GM19324 (cell line): ENCODE measurements around the gene TNS1.

Experiments used
- ATAC-seq: cut with Tn5 transposase; IDR thresholded peaks from one replicate; pipeline ENCODE4 v1.9.1; 2021; ENCODE audit warnings: mild to moderate bottlenecking, moderate library complexity; ENCODE audit not compliant: unreplicated experiment, low FRiP score

TNS1 gene

GRCh38 chr2:217857624-217858506, 144.9 kb downstream of the TNS1 start:
- ATAC-seq = no peak

- ATAC-seq = no peak
These were observed 145.9 kb downstream of the TNS1 start for GRCh38 chr2:217856871-217857270.

DNA sequence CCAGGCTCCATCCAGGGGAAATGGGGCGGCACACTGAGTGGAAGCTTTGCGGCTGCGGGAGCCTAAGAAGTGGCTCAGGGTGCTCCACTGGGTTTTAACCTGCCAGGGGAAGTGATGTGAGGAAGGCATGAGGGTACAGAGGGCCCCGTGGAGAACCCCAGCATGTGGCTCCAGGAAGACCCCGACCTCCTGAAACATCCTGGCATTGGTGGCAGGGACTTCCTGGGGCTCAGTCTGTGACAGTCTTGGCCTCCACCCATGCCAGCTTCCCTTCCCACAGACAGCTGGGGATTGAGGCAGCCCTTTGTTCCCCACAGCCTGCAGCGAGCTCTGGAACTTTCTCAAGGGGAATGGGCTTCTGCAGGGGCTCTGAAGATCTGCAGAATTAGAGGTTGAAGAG, 146.6 kb downstream of the TNS1 start:
- no peak for ATAC-seq

DNA sequence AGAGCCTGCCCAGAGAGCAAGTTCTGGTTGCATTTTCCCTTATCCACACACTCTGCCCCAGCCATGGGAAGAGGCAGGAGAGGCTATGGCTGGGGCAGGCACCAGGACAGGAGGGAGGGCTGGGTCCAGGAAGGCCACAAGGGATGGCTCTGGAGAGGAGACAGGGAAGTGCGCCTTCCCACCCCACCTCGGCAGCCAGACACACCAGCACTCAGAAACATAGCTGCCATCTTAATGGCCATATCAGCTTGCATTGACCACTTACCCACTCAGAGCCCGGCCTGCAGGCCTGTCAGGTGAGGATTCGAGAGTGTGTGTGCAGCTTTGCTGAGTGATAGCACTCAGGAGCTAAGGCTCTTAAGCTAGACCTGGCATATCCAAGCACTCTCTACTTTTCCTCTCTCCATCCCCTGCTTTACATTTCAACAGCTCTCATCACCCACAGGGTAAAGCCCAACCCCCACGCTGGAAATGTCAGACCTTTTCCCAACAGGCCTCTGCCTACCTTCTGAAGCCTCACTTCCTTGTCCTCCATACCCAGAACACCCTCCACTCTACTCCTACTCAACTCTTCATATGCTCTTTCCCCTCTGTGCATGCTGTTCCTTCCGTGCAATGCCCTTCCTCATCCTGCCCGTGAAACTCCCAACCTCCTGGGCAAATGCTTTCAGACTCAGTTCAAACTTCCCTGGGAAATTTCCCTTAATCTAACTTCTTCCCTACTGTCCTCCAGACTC, 147.9 kb downstream of the TNS1 start:
- ATAC-seq = no peak

DNA sequence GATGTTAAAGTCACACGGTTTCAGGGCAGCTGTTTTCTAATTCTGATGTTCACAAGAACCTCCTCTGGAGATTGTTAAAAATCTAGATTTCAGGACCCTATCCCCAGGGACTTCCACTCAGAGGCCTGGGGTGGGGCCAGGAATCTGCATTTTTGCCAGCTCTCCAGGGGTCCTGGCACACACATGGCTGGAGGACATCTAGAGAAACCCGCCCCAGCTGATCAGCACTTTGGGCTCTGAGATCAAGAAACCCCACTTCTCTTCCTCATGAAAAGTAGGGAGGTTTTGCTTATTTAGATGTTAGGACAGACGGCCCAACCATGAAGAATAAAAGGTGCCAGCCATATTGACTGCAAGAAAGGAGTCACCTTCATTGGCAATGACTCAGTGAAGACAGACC, 148.8 kb downstream of the TNS1 start:
- no peak for ATAC-seq

DNA sequence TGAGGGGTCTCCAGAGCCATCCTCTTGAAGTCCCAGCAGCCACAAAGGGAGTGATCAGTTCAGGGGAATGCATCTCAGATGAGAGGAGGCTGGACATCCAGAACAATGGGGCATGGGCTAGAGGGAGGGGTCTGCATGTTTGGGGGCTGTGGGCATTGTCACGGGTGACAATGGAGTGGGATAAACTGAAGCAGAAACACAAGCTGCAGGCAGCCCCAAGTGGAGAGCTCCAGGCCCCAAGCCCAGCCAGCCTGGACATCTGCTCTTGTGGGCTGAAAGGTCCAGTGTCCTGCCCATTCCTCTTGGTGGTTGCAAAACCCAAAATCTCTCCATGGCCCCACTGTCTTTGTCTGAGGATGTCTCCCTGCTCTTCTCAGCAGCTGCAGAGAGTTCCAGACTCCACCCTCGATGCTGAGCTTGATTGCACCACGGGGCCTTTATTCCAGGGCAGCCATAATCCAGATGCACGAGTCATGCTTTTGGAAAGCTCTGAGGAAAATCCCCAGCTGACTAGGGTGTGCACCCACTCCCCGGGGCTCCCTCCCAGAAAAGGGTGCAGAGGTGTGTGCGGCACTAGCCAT, 149.4 kb downstream of the TNS1 start:
- ATAC-seq = no peak

DNA sequence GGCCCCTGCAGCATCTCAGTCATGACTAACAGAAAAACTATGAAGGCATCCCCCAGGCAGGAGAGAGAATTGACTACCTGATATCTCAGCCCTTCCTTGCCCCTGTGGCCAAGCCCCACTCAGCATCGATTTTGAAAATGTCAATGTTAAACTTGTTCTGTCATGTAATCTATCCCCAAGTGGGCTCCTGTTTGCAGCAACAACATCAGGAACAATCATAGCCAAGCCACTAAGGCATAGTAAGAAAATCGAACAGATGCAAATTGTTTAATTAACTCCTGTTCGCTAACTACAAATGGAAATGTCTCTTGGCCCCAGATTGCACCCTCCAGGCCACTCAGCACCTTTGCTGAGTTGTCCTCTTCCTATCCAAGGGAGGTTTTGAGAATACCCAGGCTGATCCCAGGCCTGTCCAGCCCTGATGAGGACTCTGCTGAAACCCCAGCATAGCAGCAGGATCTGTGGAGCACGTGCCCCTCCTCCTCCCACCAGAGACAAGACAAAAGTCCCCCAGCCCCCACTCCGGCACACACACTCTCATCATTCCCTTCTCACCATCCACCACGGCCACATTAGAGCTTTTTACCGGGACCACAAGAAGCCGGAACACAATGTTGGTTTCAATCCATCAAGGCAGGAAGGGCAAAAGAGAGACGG, 150.1 kb downstream of the TNS1 start:
- ATAC-seq = no peak

DNA sequence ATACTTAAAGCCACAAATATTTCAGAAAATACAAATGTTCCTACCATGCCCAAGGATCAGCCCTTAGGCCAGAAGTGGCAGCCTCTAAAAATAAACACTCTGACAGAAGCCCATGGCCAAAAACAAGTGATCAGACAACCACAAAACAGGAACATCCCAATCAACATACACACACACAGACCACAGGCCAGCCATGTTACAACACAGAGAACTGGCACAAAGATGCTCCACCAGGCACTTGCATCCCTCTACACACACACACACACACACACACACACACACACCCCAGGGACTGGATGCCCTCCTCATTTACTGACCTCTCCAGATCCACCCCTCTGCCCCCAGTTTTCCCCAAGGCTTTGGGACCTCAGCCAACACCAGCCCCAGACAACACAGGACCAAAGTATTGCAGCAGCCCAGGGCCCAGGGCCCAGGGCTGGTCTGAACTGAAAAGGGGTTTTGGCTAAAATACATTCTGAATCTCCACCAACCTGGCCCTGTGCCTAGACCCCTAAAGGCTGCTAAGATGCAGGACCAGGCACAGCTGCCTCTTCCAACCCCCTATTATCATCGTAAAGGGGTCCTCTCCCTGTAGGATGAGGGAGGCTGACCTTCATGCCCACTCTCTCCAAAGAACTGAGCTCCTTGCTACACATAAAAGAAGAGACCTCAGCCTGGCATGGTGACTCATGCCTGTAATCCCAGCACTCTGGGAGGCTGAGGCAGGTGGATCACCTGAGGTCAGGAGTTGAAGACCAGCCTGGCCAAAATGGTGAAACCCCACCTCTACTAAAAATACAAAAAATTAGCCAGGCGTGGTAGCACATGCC, 151.4 kb downstream of the TNS1 start:
- ATAC-seq = no peak

- no peak for ATAC-seq
These were observed 153.4 kb downstream of the TNS1 start for GRCh38 chr2:217849154-217849975.

- ATAC-seq = no peak
These were observed 154.3 kb downstream of the TNS1 start for GRCh38 chr2:217848351-217848957.

DNA sequence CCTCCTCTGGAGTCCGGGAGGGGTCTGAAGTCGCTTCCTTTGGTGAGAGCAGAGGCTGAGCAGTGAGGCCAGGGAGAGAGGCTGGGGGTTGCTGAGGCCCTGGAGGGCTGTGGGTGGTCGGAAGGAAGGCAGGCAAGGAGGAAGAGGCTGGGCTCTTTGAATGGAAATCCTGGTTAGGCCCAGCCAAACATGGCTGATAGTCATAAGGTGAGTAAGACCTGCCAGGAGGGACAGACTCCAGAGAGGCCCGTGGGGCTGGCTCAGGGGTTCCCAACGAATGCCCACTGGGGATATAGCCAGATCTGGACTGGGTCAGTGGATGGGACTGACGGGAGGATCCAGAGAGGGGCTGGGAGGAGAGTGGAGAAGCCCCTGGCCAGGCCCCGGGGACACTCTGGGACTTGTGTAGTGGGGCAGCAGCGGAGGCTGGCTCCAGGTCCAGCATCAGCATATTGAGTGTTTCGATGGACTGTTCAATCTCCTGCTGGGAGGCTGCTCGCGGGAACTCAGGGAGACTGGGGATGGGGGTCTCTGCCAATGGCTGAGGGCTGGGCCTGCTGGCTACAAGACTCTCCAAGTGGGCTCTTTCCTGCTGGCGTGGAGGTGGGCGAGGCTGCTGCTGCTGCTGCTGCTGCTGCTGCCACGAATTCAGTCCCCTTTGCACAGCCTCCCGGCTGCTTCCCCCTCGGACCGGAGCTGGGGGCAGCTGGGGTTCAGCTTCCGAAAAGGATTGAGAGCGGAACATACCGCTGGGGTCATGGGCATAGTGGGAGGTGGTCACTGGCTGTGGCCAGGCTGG, 155.0 kb downstream of the TNS1 start:
- ATAC-seq = no peak

GRCh38 chr2:217847115-217847514, 155.7 kb downstream of the TNS1 start:
- ATAC-seq = no peak

DNA sequence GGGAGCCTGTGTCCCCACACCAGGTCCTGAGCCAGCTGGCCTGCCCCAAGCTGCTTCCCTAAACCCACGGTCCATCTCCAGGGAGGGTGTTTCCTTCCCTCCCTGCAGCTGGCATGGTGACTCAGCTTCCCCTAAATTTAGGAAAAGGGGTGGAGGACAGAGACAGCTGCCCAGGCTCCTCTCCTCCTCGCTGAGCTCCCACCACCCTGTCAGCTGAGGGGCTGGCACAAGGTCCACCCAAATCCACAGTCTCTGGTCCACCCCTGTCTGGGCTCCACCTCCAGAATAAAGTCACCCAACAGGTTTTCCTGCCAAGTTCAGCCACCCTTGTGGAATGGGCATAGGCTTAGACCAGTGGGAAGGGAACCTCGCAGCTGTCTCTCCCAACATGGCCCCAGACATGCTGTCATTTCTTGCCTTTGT, 156.5 kb downstream of the TNS1 start:
- no peak for ATAC-seq

- ATAC-seq = no peak
These were observed 157.5 kb downstream of the TNS1 start for GRCh38 chr2:217845301-217845700.

GRCh38 chr2:217844696-217845095, 158.1 kb downstream of the TNS1 start:
- ATAC-seq = no peak

GRCh38 chr2:217843324-217843723, 159.5 kb downstream of the TNS1 start:
- no peak for ATAC-seq

GRCh38 chr2:217842017-217842416, 160.8 kb downstream of the TNS1 start:
- ATAC-seq = no peak

GRCh38 chr2:217840522-217840921, 162.3 kb downstream of the TNS1 start:
- no peak for ATAC-seq
